ENCODE measurements around the gene SGF29. TPM values are rescaled to one million over a fixed set of nuclear protein-coding genes. Genes with fewer than 3 reads are reported as not detected.
"Not testable (repeated sequence)": the region's sequence is repeated elsewhere in the genome, so short reads cannot be mapped to it uniquely, and the experiment has no call there.

The SGF29 gene
- total RNA-seq, 4 donors from 2014 or later: 35.1 to 50.4 (median 41.9) TPM

DNA sequence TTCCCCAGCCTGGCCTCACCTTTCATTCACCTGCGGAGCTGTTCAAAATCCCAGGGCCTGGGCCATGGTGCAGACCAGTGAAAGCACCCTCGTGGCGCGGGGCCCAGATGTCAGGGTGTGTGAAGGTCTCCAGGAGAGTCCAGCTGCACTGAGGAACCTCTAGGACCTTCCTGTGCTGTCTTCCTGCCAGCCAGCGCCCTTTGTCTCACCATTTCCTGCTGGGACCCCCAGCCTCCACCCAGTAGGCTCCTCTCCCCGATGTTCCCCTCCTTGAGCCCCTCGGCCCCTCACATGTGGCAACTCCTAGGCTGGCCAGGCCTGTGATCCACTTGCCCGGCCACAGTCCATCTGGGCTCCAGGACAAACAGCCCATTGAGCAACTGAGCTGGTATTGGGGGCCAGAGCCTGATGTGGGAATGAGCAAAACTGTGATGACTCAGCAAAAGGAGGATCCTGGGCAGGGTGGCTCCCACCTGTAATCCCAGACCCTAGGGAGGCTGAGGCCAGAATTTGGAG is 42.5 kb downstream of the SGF29 start:
- H3K4me1 ChIP-seq: peaks cover 0 to 10% of the 10 kb centered on the region in 2 donors
- no peak for ATAC-seq
- intact Hi-C loops (cut with DNase I; ENCODE audit: low total_unique reads) (no loop called here), in situ Hi-C loops (cut with MboI; ENCODE audit: low sequenced_read_pairs in 4 of 4) (no loop called here)
- no peak for DNase-seq
- H3K27ac ChIP-seq: no peak overlapping the region
- no peaks in the 10 kb centered on the region for H3K27me3 ChIP-seq
- peaks cover 0 to 5% of the 10 kb centered on the region in 2 donors for H3K36me3 ChIP-seq
- H3K9me3 ChIP-seq: no peaks in the 10 kb centered on the region
- TF ChIP-seq POLR2A (IDR thresholded peaks at IDR 0.05): no peak
- TF ChIP-seq, protein P1, sequence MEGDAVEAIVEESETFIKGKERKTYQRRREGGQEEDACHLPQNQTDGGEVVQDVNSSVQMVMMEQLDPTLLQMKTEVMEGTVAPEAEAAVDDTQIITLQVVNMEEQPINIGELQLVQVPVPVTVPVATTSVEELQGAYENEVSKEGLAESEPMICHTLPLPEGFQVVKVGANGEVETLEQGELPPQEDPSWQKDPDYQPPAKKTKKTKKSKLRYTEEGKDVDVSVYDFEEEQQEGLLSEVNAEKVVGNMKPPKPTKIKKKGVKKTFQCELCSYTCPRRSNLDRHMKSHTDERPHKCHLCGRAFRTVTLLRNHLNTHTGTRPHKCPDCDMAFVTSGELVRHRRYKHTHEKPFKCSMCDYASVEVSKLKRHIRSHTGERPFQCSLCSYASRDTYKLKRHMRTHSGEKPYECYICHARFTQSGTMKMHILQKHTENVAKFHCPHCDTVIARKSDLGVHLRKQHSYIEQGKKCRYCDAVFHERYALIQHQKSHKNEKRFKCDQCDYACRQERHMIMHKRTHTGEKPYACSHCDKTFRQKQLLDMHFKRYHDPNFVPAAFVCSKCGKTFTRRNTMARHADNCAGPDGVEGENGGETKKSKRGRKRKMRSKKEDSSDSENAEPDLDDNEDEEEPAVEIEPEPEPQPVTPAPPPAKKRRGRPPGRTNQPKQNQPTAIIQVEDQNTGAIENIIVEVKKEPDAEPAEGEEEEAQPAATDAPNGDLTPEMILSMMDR (IDR thresholded peaks at IDR 0.05 in 4 of 5, conservative IDR thresholded peaks at IDR 0.05 in 1 of 5): no peak
- H3K4me3 ChIP-seq: no peak overlapping the region

DNA sequence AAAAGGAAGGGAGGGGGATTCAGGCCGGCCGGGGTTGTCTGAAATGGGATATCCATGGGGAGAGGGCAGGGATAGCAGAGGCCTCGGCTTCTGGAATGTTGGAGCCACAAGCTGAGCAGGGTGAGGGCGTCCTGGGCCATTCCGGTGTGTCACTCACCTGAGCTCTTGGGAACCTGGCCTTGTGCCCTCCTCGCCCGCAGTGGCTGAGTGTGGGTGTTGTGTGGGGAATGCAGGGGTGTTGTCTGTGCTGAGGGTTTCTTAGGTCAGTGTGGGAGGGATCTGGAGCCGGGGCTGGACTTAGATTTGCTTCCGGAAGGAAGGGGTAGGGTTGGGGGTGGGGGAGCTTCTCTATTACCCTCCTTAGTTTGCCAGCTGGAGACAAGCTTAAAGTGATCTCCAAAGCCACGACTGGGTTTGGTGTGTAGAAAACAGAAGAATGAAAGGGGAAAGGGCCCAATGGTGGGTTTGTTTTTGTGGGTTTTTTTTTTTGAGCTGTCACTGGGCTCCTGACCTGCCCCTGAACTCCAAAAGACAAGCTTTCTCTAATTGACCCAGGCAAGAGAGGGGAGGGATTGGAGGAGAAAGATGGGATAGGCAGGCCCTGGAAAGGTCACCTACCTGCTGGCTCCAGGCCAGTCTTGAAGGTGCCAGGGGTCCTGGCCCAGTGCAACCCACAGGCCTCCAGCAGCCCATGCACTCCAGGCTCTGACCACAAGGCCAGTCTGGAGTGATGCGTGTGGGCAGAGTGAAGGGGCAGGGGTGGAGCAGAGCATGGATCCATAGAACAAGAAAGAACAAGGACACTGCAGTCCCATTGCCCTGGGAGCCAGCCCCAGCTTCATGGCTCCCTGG is 43.3 kb downstream of the SGF29 start, which contains the start of gene SULT1A2:
TSS of gene SULT1A2 (minus strand) at position 211 of the 852 bp plus-strand sequence. CDS start 1,120 bp downstream, outside the sequence.
- ATAC-seq: no peak
- no peak within 1 kb of the TSS for H3K27ac ChIP-seq
- in situ Hi-C loops (cut with MboI; ENCODE audit: low sequenced_read_pairs in 4 of 4): no loop called here

DNA sequence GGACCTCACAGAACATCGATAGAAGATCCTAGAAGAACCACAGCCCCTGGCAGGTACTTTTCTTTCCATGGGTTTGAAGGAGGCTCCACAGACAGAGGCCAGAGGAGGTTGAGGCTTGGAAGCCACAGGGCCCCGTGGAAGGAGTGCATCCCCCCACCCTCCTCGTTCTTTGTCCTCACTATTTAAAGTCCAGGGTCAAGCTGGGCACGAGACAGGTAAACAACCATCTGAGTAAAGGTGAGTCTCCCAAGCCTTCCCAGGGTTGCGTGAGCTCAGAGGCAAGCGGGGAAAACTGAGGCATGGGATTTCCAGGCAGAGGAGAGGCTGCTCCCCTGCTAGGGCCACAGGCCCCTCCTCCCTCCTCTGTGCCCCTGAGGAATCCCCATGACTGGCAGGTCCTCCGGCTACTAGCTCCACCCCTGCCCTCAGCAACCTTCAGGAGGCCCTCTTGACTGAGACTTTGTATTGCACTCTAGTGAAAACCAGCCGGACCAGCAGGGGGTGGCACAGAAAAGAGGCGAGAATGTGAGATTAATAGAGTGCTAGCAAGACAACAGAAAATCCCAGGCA is 44.1 kb downstream of the SGF29 start:
- H3K4me1 ChIP-seq: peaks cover 0 to 10% of the 10 kb centered on the region in 2 donors
- in situ Hi-C loops (cut with MboI; ENCODE audit: low sequenced_read_pairs in 4 of 4): no loop called here

More for the DNA sequence above, 43.3 kb downstream of the SGF29 start, which contains the start of gene SULT1A2:
- Histone ChIP-seq H3K27me3 (no peaks in the 10 kb centered on the region), H3K9me3 (no peaks in the 10 kb centered on the region), H3K36me3 (no peaks in the 10 kb centered on the region), H3K4me1 (peaks cover 0 to 10% of the 10 kb centered on the region in 2 donors), H3K4me3 (peak within 1 kb of the TSS in 1 of 4 donors; percentile 5)
- no peak for DNase-seq
- TF ChIP-seq, protein P1 (IDR thresholded peaks at IDR 0.05 in 4 of 5, conservative IDR thresholded peaks at IDR 0.05 in 1 of 5): no peak
- no peak for TF ChIP-seq POLR2A (IDR thresholded peaks at IDR 0.05)
- intact Hi-C loops (cut with DNase I; ENCODE audit: low total_unique reads): no loop called here

DNA sequence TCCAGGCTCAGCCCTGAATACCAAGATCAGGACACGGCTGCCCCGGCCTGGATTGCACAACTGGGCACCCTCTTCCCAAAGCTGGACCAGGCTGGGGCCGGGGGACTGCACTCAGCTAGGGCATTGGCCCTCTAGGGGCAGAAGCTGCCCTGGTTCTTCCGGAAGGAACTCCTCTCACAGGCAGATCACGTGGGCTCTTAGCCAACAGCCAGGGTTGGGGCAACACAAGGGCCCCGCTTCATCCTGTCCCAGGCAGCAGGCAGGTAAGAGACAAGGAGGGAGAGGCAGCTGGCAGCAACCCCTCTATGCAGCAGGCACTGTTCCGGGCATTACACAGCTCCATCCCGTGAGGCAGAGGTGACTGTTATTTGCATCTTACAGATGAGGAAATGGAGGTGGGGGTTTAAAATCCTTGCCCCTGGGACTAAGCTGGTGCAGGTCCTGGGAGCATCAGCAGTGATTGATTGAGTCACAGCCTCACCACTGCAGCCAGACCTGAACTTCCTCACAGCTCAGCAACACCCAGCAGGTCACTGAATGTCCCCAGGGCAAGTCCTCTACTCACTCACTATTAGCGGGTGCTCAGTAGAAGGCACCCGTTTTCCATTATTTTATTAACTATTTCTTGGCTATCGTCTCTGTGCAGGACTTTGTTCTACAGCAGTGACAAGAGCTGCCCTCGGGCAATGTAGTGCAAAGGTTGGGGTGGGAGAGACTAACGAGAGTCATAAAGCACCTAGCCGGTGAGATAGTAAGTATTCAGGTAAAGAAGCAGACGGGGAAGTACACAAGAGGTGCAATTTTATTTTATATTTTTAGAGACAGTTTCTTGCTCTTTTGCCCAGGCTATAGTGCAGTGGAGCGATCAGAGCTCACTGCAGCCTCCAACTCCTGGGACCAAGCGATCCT is 45.9 kb downstream of the SGF29 start:
- in situ Hi-C loops (cut with MboI; ENCODE audit: low sequenced_read_pairs in 4 of 4): loop anchor here in 1 of 4 donors (25.0 kb wide), 1 partner anchor 112 kb away; the partner anchor contains the start of genes APOBR and CLN3
- H3K4me1 ChIP-seq; ATAC-seq; H3K27ac ChIP-seq; H3K36me3 ChIP-seq; intact Hi-C loops (cut with DNase I; ENCODE audit: low total_unique reads); DNase-seq; H3K27me3 ChIP-seq; H3K9me3 ChIP-seq; H3K4me3 ChIP-seq: not testable (repeated sequence)

More for the DNA sequence above, 44.1 kb downstream of the SGF29 start:
- H3K4me3 ChIP-seq: no peak overlapping the region
- H3K27me3 ChIP-seq: peaks cover 0 to 4% (median 0%) of the 10 kb centered on the region in 3 donors
- H3K27ac ChIP-seq: no peak overlapping the region
- TF ChIP-seq, protein P1 (IDR thresholded peaks at IDR 0.05 in 4 of 5, conservative IDR thresholded peaks at IDR 0.05 in 1 of 5): no peak
- no peak for TF ChIP-seq POLR2A (IDR thresholded peaks at IDR 0.05)
- DNase-seq: no peak
- ATAC-seq: no peak
- H3K36me3 ChIP-seq: no peaks in the 10 kb centered on the region
- no peaks in the 10 kb centered on the region for H3K9me3 ChIP-seq
- intact Hi-C loops (cut with DNase I; ENCODE audit: low total_unique reads): no loop called here

DNA sequence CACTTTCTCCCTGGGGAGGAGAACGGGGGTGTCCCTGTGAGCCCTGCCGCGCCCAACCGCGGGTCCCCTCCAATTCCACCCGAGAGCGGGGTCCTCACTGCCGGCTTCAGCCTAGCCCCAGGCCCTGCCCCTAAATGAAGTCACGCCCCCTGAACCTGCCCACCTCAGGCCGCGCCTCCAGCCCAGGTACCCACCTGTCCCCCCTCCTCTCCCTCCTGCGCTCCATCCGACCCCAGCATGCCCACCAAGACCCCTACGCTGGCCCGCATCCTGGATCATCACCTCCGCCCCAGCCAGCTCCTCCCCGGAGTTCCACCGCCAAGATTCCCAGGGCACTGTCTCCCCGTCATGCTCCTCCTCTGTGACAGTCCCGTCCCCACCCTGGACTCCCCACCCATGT is 47.2 kb downstream of the SGF29 start:
- H3K27me3 ChIP-seq: peaks cover 0 to 10% (median 0%) of the 10 kb centered on the region in 3 donors
- H3K4me3 ChIP-seq; DNase-seq; H3K27ac ChIP-seq; H3K36me3 ChIP-seq; H3K4me1 ChIP-seq; intact Hi-C loops (cut with DNase I; ENCODE audit: low total_unique reads); H3K9me3 ChIP-seq; ATAC-seq: not testable (repeated sequence)
- in situ Hi-C loops (cut with MboI; ENCODE audit: low sequenced_read_pairs in 4 of 4): loop anchor here in 1 of 4 donors (25.0 kb wide), 1 partner anchor 114 kb away; the partner anchor contains the start of genes APOBR and CLN3

DNA sequence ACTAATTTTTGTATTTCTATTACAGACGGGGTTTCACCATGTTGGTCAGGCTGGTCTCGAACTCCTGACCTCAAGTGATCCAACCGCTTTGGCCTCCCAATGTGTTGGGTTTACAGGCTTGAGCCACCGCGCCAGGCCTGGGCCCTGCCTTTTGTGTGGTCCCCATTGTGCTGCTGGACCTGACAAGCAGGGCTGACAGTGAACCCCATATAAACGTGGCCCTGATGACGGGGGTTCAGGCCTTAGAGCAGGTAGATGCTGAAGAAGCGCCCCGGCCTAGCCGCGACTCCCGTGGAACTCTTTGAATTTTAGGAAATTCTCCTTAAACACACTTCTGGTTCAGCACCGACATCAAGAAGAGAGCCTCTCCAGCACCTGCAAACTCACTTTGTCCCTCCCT is 47.9 kb downstream of the SGF29 start:
- H3K9me3 ChIP-seq; H3K4me3 ChIP-seq; H3K36me3 ChIP-seq; intact Hi-C loops (cut with DNase I; ENCODE audit: low total_unique reads); H3K4me1 ChIP-seq; H3K27ac ChIP-seq; ATAC-seq; DNase-seq: not testable (repeated sequence)
- in situ Hi-C loops (cut with MboI; ENCODE audit: low sequenced_read_pairs in 4 of 4): loop anchor here in 1 of 4 donors (25.0 kb wide), 1 partner anchor 114 kb away; the partner anchor contains the start of genes APOBR and CLN3
- H3K27me3 ChIP-seq: peaks cover 0 to 10% (median 0%) of the 10 kb centered on the region in 3 donors

DNA sequence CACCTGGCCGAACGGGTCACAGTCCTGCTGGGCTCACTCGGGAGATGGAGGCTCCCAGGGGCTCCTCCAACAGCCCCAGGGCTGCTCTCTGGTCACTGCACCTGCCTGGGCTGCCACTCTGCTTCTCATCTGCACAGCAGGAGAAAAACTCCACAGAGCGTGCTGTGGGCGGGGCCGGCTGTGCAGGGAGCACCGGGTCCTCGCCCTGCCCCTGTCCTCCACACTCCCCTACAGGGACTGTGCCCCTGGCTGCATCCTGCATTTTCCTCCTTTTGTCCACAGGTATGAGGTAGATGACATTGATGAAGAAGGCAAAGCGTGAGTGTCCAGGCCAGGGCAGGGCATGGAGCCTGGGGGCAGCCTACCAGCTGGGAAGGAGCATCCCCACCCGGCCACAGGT is 48.3 kb downstream of the SGF29 start:
- ATAC-seq; H3K4me3 ChIP-seq; intact Hi-C loops (cut with DNase I; ENCODE audit: low total_unique reads); H3K36me3 ChIP-seq; H3K9me3 ChIP-seq; DNase-seq; H3K4me1 ChIP-seq; H3K27ac ChIP-seq: not testable (repeated sequence)
- H3K27me3 ChIP-seq: peaks cover 0 to 10% (median 0%) of the 10 kb centered on the region in 3 donors
- in situ Hi-C loops (cut with MboI; ENCODE audit: low sequenced_read_pairs in 4 of 4): loop anchor here in 1 of 4 donors (25.0 kb wide), 1 partner anchor 115 kb away; the partner anchor contains the start of genes APOBR and CLN3

Measured in gastrocnemius medialis (tissue), 4 donors.